Tibial nerve (tissue), 4 donors: ENCODE data around the gene APLP1. TPM values are rescaled to one million over a fixed set of nuclear protein-coding genes. Genes with fewer than 3 reads are reported as not detected.
A peak's percentile ranks its signal among the peaks of the same experiment; 100 is the strongest.

Experiments
- DNase-seq, 2 donors: peaks; one replicate each; pipeline ENCODE4 v3.0.0-alpha.2; 2019; ENCODE audit warnings: low spot score in 2 of 2
- H3K27ac ChIP-seq, 4 donors: fragments of 200-600 bp; sonication (generic) in 3 of 4; one replicate each; pipeline ENCODE4 v1.5.1; 2017 to 2019; ENCODE audit warnings: mild to moderate bottlenecking in 1 of 4
- H3K27me3 ChIP-seq, 2 donors: fragments of 200-600 bp; sonication (generic) in 1 of 2; one replicate each; pipeline versions ENCODE4 v1.5.1 to v1.6.0; 2017 to 2019
- H3K36me3 ChIP-seq, 3 donors: fragments of 200-600 bp; sonication (generic); one replicate each; pipeline ENCODE4 v1.5.1; 2018 to 2019
- H3K4me1 ChIP-seq, 4 donors: fragments of 200-600 bp; sonication (generic) in 3 of 4; one replicate each; pipeline ENCODE4 v1.5.1; 2017 to 2019
- H3K4me3 ChIP-seq, 4 donors: fragments of 200-600 bp; sonication (generic) in 3 of 4; one replicate each; pipeline ENCODE4 v1.5.1; 2017 to 2019; ENCODE audit warnings: mild to moderate bottlenecking in 1 of 4, moderate library complexity in 1 of 4
- H3K9me3 ChIP-seq, 4 donors: fragments of 200-600 bp; sonication (generic) in 3 of 4; one replicate each; pipeline ENCODE4 v1.5.1; 2017 to 2019
- CTCF ChIP-seq, 5 experiments: fragments of 200-600 bp in 3 of 5; fragments of 450-650 bp in 2 of 5; sonication (generic) in 3 of 5; IDR thresholded peaks; one replicate each; pipeline ENCODE4 v1.5.1; 2016 to 2019; ENCODE audit warnings: antibody characterized with exemption in 5 of 5, mild to moderate bottlenecking in 3 of 5, moderate library complexity in 2 of 5
- EP300 ChIP-seq, 2 donors: sonication (generic); formaldehyde crosslinking; IDR thresholded peaks; one replicate each; pipeline ENCODE4 v1.6.1; 2017; ENCODE audit warnings: antibody characterized with exemption in 2 of 2, mild to moderate bottlenecking in 1 of 2
- POLR2A ChIP-seq, 2 donors: fragments of 450-650 bp; IDR thresholded peaks; one replicate each; pipeline ENCODE4 v1.6.1; 2017; ENCODE audit warnings: antibody characterized with exemption in 2 of 2, mild to moderate bottlenecking in 2 of 2, moderate library complexity in 2 of 2
- WGBS, 2 donors: methylation state at CpG; one replicate each; pipeline ENCODE4 v1.1.5; 2018; 5-methylcytosine and 5-hydroxymethylcytosine counted together
- total RNA-seq, 4 donors: library from RNA; depleted of rRNA; stranded (reverse); fragments of >200 nt; gene quantifications; one replicate each; pipeline ENCODE4 v1.1.0, GENCODE V29; 2016

Gene APLP1
- total RNA-seq, 4 donors from 2014 or later = 8.7 to 19.7 (median 10.7) TPM

GRCh38 chr19:35901854-35902661, 33.7 kb downstream of the APLP1 start, which contains the start of gene HCST:
HCST (plus strand) TSS chr19:35902529; CDS start chr19:35902594, 65 bp downstream.
- Histone ChIP-seq H3K9me3 (no peaks in the 10 kb centered on the region), H3K4me3 (peak within 1 kb of the TSS in 3 of 4 donors; percentile 4 to 80 (median 25)), H3K27me3 (peaks cover 0 to 3% of the 10 kb centered on the region in 2 donors), H3K27ac (peak within 1 kb of the TSS; percentile 83 to 94 (median 92)), H3K36me3 (peaks cover 0 to 8% (median 0%) of the 10 kb centered on the region in 3 donors), H3K4me1 (peaks cover 0 to 70% (median 33%) of the 10 kb centered on the region in 4 donors)
- no peak for TF ChIP-seq POLR2A (IDR thresholded peaks at IDR 0.05)
- TF ChIP-seq CTCF (IDR thresholded peaks at IDR 0.05) = no peak
- TF ChIP-seq EP300 (IDR thresholded peaks at IDR 0.05) = no peak
- WGBS, 2 donors = 32 to 35% methylated on average over 6 of the region's 6 CpGs
- DNase-seq = no peak

DNA sequence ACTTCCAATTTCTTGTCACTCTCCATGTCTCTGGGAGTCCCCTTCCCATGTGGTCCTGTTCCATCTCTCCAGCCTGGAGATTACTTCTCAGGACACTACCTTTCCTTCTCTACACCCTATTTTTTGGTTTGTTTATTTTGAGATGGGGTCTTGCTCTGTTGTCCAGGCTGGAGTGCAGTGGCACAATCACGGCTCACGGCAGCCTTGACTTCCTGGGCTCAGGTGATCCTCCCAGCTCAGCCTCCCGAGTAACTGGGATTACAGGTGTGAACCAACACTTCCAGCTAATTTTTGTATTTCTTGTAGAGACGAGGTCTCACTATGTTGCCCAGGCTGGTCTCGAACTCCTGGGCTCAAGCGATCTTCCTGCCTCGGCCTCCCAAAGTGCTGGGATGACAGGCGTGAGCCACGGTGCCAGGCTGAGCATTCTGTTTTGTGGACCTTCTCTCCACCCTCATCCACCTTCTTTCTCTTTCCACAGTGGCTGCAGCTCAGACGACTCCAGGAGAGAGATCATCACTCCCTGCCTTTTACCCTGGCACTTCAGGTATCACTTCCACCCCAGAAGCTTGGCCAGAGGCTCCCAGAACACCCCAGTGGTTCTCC, 34.6 kb downstream of the APLP1 start:
- Histone ChIP-seq H3K36me3 (no peaks in the 10 kb centered on the region), H3K9me3 (no peaks in the 10 kb centered on the region), H3K4me1 (peaks cover 0 to 63% (median 31%) of the 10 kb centered on the region in 4 donors), H3K4me3 (peak overlapping the region in 3 of 4 donors; percentile 4 to 80 (median 25)), H3K27ac (peak overlapping the region; percentile 83 to 94 (median 92)), H3K27me3 (peaks cover 0 to 3% of the 10 kb centered on the region in 2 donors)
- no peak for TF ChIP-seq EP300 (IDR thresholded peaks at IDR 0.05)
- no peak for TF ChIP-seq POLR2A (IDR thresholded peaks at IDR 0.05)
- TF ChIP-seq CTCF (IDR thresholded peaks at IDR 0.05) = no peak
- WGBS, 2 donors = 75 to 79% methylated on average over 10 of the region's 10 CpGs
- DNase-seq = no peak

DNA sequence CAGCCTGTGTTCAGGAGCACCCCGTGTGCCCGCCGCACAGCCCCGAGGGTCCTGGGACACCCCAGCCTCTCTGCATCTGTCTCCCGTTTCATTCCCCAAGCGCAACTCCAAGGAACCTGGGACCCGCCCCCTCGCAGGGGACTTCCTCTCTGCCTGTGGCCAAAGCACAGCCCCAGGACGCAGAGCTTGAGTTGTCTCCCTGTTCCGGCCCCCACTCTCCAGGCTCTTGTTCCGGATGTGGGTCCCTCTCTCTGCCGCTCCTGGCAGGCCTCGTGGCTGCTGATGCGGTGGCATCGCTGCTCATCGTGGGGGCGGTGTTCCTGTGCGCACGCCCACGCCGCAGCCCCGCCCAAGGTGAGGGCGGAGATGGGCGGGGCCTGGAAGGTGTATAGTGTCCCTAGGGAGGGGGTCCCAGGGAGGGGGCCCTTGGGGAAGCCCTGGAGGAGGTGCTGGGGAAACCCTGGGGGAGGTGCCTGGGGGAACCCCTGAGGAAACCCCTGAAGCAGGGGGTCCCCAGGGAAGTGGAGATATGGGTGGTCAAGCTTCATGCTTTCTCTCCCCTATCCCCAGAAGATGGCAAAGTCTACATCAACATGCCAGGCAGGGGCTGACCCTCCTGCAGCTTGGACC, 35.3 kb downstream of the APLP1 start:
- Histone ChIP-seq H3K9me3 (no peaks in the 10 kb centered on the region), H3K4me1 (peaks cover 0 to 56% (median 28%) of the 10 kb centered on the region in 4 donors), H3K36me3 (no peaks in the 10 kb centered on the region), H3K4me3 (peak overlapping the region in 3 of 4 donors; percentile 4 to 80 (median 25)), H3K27me3 (peaks cover 0 to 3% of the 10 kb centered on the region in 2 donors), H3K27ac (peak overlapping the region in 3 of 4 donors; percentile 92 to 94 (median 93))
- DNase-seq = peak; percentile 43 to 57
- TF ChIP-seq POLR2A (IDR thresholded peaks at IDR 0.05) = peak; percentile 35 to 56
- no peak for TF ChIP-seq CTCF (IDR thresholded peaks at IDR 0.05)
- TF ChIP-seq EP300 (IDR thresholded peaks at IDR 0.05) = peak in 1 of 2 donors; percentile 74
- WGBS, 2 donors = 5 to 6% methylated on average over 11 to 22 of the region's 24 CpGs

- 75 to 87% methylated on average over 10 of the region's 10 CpGs for WGBS, 2 donors
- peak in 1 of 2 donors; percentile 12 for DNase-seq
- Histone ChIP-seq H3K27me3 (peaks cover 0 to 3% of the 10 kb centered on the region in 2 donors), H3K4me3 (no peak overlapping the region), H3K27ac (peak overlapping the region in 3 of 4 donors; percentile 92 to 94 (median 93)), H3K9me3 (no peaks in the 10 kb centered on the region), H3K4me1 (peaks cover 0 to 51% (median 25%) of the 10 kb centered on the region in 4 donors), H3K36me3 (no peaks in the 10 kb centered on the region)
- TF ChIP-seq POLR2A (IDR thresholded peaks at IDR 0.05) (no peak), CTCF (IDR thresholded peaks at IDR 0.05) (no peak), EP300 (IDR thresholded peaks at IDR 0.05) (peak in 1 of 2 donors; percentile 42)
Measured at GRCh38 chr19:35904311-35905068, 36.1 kb downstream of the APLP1 start.
